GM18519 (cell line): ENCODE data around the gene CRYGN.

Source experiments
- ATAC-seq: cut with Tn5 transposase; IDR thresholded peaks from one replicate; pipeline ENCODE4 v1.9.1; 2021; ENCODE audit warnings: mild to moderate bottlenecking, moderate library complexity; ENCODE audit not compliant: unreplicated experiment, low FRiP score

Gene CRYGN

DNA sequence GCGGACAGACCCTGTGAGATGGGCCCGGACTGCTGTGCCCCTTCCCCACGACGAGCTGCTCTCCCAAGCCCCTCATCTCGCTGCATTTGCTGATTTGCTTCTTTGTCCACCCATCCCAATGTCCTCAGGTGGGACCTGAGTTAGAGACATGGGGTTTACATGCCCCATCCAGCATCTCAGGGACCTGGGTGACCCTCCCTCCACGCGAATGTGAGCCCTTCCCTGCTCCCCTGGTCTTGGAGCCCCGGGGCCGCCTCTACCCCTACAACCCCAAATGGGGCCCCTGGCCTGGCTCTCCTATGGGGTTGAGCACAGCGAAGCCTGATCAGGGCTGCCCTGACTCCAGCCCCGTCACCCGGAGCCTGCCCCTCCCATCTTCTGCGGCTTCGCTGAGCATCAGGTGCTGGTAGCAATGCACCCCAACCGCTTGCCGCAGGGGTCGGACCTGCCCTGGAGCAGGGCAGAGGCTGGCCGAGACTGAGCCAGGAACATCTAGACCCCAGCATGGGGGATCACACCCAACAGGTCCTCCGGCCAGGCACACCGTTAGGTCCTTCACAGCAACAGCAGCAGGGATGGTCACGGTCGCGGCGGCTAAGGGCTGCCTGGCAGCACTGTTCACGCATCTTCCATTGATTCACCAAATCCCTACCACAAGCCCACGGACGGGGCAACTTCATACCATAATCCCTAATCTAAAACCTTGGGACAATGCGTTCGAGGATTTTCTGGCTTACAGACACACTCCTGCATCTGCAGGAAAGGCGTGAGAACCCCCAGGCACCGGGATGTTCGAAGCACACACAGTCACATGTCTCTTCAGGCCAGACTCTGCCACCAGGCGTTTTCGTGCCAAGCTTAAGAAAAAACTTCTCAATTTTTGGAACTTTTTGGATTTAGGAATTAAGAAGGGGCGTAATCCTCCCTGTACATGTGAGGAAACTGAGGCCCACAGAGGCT lies 45.6 kb downstream of the CRYGN start:
- ATAC-seq: no peak

DNA sequence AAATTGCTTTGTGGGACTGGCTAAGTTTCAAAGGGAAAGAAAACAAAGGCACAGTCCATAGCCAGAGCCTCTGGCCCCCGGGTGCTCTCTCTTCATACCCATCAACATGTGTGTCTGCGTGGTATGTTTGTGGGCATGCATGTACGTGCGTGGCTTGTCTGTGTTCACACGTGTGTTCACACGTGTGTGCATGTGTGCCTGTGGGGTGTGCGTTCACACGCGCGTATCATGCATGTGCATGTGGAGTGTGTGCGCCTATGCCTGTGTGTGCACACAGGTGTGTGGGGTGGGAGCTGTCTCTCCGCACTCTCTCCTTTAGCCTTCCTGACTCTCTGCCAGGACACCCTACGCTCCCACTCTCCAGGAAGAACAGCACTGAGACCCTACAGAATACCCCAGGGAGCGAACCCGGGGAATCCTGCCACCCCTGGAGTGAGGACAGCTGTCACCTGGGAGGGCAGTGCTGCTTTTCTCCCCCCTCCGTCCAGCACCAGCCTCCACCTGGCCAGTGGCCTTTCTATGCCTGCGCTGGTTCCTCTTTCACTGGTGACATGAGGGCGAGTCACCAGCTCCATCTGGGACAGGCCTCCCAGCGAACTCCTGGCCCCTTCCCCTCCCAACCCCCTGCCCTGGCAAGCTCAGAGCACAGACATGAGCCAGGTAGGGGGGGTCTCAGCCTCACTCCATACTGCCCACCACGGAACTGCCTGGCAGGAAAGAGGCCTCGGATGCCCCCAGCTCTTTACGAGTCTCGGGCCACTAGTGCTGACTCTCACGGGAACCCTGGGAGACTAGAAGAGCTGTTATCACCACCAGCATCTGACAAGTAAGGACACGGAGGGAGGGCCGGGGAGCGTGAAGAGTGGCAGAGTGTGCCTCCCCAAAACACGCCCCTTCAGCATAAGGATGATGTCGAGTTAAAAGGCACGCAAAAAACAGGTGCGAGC lies 46.6 kb downstream of the CRYGN start:
- no peak for ATAC-seq

DNA sequence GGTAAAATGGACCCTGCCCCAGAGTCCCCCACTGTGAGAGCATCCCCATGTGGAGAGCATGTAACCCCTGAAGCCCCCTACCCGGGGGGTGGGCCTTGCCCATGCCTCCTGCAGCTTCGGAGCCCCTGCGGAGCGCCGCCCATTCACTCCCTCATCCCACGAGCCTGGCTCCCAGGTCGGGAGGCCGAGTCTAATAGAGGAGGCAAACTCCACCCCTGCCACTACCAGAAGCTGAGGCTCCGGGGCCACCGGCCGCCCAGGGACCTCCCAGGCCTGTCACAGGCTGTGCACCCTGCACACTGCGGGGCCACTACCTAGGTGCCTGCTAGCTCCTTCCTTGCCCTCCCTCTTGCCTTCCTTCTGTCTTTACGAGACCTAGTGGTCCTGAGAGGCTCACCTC lies 47.5 kb downstream of the CRYGN start:
- ATAC-seq: no peak

DNA sequence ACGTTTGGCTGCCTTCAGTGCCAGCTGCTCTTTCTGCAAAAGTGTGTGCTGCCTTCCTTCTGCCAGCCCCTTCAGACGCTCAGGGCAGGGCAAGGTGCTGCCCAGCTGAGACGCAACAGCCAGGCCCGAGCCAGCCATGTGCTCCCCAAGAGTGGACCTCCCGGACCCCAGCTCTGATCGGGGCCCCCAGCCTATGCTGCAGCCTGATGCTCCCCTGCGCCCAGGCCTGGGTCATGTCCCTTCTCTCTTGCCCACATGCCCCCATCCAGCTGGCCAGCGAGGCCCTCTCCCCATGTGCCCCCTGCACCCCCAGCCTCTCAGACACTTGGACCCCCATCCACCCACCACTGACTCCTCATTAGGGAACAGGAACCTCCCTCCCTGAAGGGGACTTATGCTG lies 47.9 kb downstream of the CRYGN start:
- no peak for ATAC-seq

DNA sequence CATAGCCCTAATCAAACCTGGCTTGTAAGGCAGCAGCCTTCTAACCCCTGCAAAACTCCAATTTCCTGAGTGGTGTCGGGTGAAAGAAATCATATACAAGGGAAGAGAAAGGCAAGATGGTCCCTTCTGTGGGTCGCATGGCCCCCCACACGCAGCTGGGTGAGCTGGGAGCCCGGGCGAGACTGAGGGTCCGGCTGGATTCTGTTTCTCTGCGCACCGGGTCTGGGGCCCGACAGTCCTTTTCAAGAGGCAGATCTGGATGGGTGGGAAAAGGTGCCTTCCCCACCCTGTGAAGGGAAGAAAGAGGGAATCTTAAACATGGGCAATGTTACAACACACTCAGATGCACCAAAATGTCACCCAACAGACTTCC lies 48.6 kb downstream of the CRYGN start:
- ATAC-seq: no peak

DNA sequence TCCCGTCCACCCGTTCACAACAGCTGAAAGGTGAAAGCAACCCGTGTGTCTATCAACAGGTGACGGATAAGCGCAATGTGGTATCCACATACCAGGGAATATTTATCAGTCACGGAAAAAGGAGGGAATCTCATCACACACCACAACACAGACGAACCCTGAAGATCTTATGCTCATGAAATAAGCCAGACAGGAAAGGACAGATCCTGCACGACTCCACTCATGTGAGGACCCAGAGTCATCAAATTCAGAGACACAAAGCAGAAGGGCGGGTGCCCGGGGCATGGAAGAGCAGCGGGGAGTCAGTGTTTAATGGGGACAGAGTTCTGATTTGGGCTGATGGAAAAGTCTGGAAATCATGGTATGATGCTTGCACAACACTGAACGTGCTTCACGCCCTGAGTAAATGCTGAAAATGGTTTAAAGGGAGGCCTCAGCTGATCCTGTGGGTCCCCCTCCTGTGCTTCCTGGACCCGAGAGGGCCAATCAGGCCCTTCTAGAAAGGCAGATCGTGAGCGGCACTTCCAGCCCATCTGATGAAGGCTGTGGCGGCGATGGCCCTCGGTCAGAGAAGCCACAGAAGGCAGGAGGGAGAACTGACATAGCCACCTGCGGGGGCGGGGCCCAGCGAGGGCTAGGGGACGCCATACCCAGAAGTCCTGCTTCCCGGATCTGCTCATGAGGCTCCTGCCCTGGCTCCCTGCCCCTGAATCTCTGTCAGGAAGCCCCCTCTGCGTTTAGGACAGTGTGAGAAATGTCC lies 49.2 kb downstream of the CRYGN start:
- ATAC-seq: no peak

DNA sequence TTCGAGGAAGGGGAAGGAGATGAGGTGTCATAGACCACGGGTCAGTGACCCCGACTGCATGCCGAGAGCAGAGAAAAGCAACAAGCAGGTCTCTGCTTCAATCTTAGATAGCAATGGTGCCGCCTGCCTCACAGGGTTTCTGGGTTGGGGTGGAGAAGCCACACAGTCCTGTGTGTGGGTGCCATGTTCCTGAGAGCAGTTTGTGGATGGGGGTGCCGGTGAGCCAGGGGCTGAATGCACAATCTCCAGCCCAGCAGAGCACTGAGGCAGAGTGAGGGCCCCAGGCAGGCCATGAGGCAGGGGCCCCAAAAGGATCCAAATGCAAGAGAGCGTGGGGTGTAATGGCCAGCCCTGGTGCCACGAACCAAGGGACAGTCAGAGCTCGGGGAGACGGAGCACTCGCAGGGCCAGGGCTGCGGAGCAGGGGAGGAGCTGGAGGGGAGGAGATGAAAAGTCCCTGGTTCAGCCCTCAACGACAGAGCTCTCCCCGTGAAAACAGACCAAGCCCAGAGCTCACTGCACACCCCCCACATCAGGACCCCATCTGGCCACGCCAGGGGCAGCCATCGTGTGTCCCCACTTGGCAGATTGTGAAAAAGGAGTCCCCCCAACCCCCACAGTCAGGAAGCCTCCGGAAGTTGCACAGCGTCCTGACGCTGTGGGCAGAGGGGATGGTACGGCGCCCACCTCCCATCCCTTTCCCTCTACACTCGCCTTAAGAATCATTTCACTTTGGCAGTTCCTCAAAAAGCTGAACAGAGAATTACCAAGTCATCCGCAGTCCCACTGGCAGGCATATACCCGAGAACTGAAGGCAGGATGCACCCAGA lies 50.0 kb downstream of the CRYGN start:
- ATAC-seq: no peak

DNA sequence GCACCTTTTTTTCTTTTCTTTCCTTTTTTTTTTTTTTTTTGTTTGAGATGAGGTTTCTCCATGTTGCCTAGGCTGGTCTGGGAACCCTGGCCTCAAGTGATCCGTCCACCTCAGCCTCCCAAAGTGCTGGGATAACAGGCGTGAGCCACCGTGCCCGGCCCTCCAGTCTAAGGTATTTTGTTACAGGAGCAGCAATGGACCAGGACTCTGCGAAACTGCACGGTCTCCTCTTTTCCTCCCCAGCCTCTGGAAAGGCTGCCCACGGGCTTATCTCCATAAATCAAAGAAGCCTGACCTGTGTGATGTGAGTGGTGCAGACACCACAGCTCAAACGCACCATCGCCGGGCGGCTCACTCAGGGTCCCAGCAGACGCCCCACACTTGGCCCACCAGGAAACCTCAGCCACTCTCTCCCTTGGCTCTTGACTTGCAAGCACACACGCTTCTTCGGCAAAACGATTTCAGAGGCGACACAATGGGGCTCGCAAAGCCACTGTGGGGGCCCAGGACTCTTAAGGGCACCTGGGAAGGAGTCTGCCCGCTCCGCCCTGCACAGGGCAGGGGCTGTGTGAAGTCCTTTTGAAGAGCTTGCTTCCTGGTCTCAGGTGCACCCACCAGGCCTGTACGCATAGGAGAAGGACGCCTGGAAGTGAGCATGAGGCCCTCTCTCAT lies 50.7 kb downstream of the CRYGN start:
- ATAC-seq: no peak

DNA sequence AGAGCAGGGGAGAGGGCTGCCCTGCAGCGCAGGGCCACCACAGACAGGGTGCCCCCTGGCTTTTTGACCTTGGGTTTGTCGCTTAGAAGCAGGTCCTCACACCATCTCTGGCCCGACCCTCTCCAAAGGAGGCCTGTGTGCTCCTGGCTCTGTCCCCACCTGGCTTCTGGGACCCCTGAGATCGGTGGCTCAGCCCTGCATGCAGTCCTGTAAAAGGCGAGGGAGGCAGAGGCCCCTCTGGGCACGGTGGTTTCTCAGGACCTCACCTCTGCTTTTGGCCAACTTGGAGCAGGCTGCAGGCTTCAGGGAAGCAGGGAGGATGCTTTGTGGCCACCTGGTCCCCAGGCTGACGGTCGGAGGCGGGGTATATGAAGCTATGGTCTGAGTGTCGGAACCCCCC lies 51.5 kb downstream of the CRYGN start:
- no peak for ATAC-seq

DNA sequence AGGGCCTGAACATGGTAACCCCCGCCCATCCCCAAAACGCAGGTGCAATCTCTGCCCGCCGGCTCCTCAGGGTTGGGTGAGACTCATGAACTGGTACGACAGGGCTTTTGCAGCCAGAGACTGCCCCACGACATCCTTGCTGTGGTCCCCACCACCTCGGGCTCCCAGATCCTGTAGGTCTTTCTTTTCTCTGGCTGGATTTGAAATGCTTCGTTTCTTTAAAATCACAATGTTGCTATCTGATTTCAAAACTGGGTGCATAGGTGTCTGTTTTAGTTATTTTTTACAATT lies 52.0 kb downstream of the CRYGN start:
- no peak for ATAC-seq

DNA sequence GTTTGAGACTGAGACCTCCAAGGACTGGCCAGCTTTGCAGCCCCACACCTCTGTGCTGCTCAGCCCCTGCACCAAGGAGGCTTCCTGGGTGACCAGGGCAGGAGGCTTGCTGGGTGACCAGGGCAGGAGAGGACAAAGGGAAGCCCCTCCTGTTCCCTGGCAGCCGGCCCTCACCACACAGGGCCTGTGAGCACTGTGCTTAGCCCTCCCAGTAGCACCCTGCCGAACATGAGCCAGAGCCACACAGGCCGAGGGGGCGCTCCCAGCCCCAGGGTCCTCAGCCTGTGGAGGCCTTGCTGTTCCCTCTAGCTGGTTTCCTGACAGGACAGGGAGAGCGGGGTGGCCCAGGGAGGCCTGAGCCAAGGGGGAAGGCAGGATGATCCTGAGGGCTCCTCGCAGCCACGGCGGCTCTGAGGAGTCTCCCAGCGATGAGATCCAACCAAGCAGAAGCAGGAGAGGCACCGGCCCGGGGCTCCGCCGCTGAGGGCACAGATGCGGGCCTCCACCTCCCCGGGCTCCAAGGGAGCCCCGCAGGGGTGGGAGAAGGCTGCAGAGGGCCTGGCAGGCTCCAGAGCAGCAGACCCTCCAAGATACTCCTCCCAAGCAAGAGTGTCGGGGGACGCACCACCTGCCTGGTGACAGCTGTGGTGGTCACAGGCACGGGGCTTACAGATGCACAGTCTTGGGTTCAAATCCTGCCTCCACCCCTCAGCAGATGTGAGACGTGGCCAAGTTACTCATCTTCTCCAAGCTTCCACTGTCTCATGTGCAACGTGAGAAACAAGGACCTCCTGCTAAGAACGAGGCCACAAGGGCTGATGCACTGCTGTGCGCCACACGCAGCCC lies 52.6 kb downstream of the CRYGN start:
- ATAC-seq: no peak

DNA sequence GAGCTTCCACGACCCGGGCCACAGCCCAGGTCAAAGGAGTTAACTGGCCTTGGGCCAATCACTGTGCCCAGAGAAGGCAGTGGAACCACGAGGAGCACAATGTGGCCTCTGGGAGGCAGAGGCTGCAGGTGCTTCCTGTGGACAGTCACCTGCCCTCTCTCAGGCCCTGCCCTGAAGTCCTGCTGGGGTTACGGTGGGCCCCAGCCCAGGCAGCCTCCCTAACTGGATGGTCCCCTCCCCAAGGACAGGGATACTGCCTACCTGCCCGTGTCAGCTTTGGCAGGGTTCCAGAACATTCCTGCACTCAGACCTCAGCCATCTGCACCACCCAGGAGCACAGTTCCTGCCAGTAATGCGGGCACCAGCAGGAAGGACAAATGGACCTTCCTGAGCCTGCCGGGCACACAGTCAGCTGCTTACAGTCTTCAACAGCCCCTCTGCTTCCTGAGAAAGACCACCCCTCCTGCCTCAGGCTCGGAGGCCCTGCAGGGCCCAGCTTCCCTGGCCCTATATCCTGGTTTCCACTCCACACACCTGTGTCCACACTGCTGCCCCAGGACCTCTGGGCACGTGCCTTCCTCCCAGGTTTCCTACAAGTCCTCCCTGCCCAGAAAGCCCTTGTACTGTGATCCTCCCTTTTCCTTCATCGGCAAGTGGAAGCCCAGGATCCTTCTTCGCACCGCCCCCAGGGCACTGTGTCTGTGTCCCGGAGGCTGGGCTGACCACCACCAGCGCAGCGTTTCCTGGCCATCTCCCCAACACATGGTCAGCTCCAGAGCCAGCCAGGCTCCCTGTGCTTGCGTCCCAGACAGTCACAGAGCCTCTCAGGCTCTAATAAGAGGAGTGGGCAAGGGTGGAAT lies 53.4 kb downstream of the CRYGN start:
- no peak for ATAC-seq

DNA sequence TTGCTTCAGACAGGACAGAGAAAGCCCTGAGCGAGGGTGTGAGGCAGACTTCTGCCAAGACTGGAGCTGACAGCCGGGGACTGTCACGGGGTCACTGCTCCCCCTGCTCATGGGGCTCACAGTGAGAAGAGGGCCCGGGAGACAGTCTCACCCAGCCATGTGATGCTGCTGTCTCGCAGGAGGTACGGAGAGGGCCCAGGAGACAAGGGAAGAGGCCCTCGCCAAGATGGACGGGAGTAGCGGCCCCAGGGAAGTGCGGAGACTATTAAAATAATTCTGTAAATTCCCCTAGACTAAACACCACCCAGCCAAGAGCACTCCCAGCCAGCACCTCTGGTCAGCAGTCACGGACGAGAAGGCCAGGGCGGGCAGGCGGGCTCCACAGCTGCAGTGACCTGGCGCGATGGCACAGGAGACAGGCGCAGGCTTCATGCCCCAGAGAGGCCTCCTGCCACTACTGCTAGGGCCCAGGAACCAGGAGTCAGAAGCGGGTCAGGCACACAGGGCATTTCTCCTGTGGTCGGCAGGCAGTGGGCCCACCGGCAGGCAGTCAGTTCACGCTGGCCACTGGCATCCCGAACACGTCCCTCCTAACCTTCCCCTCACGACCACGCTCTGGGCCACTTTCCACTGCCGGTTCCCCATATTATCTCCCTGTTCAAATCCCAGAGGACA lies 54.2 kb downstream of the CRYGN start:
- ATAC-seq: no peak

DNA sequence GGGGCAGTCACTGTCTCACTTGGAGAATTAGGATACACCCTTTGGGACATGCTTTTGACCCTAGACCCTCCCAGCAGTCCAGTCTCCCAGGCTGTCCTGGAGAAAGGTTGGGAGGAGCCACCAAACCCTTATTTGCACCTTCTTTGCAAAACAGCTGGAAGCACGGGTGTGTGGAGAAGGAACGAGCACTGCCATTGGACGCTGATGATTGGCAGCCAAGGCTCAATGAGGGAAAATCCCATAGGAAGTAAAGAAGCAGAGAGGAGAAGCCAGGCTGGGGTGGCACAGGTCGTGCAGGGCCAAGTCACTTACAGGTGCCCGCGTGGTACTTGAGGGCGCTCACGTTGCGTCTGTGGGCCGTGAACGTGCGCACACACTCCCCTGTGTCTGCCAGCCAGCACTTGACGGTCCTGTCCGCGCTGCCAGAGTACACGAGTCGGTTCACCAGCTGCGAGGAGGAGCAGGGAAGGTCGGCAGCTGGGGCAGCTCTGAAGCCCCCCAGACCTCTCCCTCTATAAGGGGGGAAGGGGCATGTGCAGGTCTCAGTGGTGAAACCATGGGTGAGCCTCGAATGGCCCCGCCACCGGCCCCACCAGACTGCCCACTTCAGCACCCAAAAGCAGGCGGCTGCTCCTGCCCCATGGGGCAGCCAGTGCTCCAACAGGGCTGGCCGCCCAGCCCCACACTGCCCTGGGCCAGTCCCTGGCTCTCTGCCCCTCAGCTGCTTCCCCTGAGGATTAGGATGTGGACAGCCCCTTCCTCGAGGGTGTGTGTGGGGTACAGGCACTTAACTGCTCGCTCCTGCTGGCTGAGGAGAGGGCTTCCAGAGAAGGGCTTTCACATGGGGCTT lies 54.9 kb downstream of the CRYGN start:
- ATAC-seq: no peak

DNA sequence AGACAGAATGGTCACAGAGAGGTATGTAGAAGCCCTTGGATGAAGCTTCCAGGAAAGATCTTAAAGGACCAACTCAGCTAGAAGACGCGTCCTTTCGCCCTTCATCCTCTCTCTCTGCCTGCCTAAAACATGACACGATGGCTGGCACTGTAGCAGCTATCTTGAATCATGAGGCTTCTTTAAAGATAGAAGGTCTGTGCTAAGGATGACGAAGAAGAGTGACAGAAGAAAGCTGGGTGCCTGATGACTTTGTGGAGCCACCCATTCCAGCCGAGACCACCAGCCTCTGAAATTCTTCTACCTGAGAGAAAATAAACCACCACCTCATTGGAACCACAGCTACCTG lies 55.6 kb downstream of the CRYGN start:
- no peak for ATAC-seq

DNA sequence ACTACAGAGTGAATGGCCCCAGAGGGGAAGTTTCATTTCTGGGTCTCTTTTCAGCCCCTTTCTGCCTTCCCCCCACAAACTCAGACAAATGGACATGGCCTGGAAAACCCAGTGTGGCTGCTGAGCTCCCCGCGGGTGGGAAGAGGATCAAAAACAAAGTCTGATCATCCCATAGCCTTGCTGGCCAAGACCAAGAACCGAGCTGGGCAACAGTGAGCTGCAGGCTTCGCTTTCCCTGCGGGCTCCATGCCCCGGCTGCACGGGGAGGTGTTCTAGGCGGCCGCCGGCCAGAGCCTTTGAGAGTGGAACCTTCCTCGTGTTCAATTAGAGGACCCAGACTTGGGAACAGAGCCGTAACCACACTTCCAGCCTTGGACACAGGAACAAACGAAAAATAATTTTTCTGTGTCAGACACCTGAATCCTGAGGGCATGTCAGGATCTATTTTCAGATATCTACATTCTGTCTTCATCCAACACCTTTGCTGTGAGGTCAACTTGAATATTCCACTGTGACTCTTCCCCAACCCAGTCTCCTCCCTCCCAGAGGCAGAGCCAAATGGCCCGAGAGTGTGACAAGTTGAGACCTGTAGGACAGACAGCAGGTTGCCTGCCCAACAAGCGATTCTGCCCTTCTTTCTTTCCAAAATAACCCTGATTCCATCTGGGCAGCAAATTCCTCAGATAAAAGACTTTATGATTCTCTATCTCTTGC lies 56.1 kb downstream of the CRYGN start:
- no peak for ATAC-seq
